HG03175 (cell line): ENCODE data around the gene SELENOF.
"Not testable (repeated sequence)": the region's sequence is repeated elsewhere in the genome, so short reads cannot be mapped to it uniquely, and the experiment has no call there.

Experiments
- ATAC-seq: cut with Tn5 transposase; IDR thresholded peaks from one replicate; pipeline ENCODE4 v1.9.1; 2021; ENCODE audit warnings: mild to moderate bottlenecking, moderate library complexity; ENCODE audit not compliant: unreplicated experiment

The SELENOF gene

GRCh38 chr1:86821956-86822355, 92.0 kb downstream of the SELENOF start:
- ATAC-seq: no peak

- not testable (repeated sequence) for ATAC-seq
These were observed 94.0 kb downstream of the SELENOF start for GRCh38 chr1:86819970-86820369.

GRCh38 chr1:86817246-86817826, 96.6 kb downstream of the SELENOF start:
- ATAC-seq: not testable (repeated sequence)

GRCh38 chr1:86814118-86814517, 99.8 kb downstream of the SELENOF start:
- not testable (repeated sequence) for ATAC-seq
